NCI-H524 treated with DMSO at 0.1 percent for 48 hours (cell line): Measurements from ENCODE around the gene EP400.

Experiments
- DNase-seq: peaks from one replicate; lab custom pipeline; 2025; lab: John Stamatoyannopoulos, UW

EP400 gene, protein sequence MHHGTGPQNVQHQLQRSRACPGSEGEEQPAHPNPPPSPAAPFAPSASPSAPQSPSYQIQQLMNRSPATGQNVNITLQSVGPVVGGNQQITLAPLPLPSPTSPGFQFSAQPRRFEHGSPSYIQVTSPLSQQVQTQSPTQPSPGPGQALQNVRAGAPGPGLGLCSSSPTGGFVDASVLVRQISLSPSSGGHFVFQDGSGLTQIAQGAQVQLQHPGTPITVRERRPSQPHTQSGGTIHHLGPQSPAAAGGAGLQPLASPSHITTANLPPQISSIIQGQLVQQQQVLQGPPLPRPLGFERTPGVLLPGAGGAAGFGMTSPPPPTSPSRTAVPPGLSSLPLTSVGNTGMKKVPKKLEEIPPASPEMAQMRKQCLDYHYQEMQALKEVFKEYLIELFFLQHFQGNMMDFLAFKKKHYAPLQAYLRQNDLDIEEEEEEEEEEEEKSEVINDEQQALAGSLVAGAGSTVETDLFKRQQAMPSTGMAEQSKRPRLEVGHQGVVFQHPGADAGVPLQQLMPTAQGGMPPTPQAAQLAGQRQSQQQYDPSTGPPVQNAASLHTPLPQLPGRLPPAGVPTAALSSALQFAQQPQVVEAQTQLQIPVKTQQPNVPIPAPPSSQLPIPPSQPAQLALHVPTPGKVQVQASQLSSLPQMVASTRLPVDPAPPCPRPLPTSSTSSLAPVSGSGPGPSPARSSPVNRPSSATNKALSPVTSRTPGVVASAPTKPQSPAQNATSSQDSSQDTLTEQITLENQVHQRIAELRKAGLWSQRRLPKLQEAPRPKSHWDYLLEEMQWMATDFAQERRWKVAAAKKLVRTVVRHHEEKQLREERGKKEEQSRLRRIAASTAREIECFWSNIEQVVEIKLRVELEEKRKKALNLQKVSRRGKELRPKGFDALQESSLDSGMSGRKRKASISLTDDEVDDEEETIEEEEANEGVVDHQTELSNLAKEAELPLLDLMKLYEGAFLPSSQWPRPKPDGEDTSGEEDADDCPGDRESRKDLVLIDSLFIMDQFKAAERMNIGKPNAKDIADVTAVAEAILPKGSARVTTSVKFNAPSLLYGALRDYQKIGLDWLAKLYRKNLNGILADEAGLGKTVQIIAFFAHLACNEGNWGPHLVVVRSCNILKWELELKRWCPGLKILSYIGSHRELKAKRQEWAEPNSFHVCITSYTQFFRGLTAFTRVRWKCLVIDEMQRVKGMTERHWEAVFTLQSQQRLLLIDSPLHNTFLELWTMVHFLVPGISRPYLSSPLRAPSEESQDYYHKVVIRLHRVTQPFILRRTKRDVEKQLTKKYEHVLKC (N-terminal part only)

DNA sequence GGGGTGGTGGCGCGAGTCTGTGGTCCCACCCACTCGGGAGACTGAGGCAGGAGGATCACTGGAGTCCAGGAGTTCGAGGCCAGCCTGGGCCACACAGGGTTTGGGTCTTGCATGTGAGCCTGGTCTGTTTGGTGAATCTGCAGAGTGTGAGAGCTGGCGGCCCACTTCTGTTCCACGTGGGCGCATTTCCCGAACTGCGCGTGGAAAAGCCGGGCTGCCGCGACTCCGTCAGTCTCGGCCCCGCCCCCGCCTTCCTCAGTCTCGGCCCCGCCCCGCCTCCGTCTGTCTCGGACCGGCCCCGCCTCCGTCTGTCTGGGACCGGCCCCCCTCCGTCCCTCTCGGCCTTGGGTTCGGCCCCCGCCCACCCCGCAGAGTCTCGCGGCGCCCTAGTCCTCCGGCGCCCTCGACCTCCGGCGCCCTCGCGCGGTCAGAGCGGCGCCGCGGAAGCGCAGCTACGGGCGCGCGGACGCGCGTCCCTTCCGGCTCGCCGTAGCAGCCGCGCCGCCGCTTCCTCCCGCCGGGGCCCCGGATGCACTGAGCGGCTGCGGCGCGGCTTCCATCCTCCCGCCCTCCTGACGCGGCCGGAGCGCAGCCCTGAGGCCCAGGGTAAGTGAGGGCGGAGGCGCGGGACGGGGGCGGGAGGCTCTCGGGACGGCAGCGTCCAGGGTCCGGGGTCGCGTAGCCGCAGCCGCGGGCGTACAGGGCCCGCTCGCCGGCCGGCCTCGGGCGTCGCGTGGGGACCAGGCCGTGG, at the start of gene EP400:
EP400 (plus strand) TSS at position 512 of the 751 bp plus-strand sequence. CDS start 10,678 bp downstream, outside the sequence.
- DNase-seq: peak; percentile 46

DNA sequence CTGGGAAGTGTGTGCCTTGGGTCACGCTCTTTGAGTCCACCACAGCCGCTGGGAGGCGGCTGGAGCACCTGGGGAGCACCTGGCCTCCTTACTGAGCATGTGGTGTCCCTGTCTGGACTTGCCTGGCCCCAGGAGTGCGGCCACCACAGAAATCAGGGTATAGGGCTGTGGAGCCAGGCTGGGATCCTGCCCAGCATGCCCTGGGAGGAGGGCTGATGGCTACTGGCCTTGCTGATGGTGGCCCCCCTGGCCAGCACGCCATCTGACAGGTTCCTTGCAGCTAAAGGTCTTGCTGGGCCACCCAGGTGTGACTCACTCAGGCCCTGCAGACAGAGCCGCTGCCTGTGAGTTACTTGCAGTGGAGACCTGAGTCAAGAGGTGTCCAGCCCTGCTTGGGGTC, 49.3 kb upstream of the EP400 start:
- DNase-seq: no peak

DNA sequence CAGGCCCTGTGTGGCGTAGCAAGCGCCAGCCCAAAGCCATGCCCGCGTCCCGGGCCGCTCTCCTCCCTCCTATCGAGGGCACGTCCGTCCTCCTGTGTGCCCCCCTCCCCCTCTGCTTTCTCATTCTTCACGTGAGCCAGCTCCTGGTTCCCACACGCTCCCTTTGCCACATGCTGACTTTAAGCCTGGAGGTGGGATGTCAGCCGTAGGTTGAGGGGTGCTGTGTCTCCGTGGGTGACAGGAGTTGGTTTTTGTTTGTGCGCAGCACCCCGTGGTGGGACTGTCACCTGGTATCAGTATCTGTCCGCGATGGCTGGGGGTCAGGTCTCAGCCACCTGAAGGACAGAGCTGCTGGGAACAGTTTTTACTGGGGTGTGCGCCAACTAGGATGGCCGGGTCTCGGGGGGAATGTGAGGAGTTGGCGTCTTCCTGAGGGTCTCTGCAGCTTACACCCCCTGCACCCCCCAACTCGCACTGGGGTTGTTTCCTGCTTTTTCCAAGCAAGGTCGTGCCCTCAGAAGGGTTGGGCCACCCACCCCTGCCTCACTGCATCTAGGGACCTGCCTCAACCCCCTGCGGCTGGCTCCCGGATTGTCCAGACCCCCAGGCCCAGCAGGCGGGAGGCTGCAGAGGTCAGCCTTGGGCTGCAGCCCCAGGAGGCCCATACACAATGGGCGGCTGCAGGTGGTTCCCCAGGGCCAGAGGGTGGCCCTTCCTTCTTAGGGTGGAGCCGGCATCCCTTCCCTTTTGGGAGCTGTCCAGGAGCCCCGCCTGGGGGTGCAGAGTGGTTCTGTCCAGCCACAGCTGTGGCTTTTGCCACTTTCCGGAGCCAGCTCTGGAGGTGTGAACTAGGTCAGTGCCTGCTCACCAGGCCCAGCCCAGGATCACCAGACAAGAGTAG, 48.1 kb upstream of the EP400 start:
- no peak for DNase-seq

DNA sequence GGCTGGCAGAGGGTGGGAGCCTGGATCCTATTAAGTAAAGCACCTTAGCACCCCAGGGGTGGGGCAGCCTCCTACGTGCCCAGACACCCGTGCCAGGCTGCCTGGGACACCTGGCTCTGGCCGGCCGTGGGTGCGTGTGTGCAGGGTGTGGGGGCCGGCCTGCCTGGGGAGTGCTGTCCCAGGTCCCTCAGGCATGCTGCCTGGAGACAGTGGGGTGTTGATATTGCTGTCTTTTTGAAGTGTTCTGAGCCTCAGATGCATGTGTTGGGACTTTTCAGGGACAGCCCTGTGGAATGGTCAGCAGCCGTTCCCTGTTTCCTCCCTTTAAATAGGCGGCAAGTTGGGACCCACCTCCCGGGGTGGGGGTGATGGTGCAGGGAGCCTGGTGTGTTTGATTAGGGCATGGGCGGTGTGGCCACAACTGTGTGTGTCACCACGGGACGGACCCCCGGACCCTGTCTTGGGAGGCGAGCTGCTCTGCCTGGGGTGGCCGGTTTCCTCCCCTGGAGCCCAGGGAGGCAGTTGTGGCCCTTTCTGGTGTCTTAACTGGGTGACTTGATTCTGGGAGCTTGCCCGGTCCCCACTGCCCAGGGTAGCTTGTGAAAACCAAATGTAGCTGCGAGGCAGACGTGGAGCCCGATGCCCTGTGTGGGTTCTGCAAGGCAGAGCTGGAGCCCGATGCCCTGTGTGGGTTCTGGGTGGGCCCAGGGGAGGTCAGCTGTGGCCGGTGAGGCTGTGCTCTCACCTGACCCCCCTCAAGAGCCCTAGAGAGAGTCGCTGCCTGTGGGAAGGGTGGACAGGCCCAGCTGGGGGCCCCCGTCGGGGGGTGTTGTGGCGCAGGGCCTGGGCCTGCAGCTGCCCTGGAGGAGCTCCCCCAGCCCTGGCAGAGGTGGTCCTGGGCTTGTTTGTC, 47.2 kb upstream of the EP400 start:
- DNase-seq: no peak

DNA sequence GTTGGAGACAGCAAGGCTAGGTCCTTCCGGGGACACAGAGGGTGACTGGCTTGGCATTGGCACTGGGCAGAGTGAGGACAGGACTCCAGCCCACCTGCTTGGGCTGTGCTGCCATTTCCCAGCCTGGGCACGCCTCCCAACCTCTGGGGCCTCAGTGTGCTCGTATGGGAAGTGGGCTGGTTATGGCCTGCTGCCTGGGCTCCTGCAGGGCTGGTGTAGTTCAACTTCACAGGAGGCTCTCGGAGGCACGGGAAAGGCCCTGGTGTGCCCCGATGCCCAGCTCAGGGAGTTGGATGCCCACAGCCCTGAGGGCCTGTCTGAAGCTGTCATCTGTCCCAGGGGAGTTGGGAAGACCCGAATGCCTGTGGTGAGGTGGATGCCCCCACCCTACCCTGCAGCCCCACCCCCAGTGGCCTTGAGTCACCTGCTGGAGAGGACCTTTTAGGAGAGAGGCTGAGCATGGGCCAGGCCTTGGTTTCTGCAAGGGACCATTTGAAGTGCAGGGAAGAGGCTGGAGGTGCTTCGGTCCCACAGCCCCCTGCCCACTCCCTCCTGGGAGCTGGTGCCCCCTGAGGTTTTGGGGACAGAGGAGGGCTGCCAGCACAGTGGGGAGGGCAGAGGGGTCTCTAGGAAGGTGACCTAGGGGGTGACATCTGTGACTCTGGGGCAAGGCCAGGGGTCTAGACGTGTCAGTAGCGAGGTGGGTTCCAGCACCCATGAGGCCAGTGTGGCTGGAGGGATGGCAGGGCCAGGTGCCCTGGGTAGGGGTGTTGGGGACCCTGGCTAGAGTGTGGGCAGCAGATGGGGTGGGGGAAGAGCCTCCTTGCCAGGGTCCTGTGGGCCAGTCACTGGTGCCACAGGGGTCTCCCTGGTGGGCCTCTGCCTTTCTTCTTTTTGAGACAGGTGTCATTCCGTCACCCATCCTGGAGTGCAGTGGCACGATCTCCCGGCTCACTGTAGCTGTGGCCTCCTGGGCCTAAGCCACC, 46.2 kb upstream of the EP400 start:
- no peak for DNase-seq

DNA sequence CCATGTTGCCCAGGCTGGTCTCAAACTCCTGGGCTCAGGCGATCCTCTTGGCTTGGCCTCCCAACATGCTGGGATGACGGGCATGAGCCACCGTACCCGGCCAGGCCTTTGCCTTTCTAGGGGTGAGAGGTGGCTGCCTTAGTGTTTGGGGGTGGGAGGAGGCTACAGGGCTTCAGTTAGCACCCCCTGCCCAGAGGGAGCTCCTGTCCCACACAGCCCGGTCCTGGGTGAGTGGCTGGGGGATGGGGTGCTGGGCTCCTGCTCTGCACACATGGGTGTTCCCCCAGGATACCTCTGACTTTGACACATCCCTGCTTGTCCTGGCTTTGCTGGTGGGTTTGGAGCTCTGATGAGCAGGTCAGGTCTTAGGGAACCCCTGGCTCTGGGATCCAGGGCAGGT, 45.4 kb upstream of the EP400 start:
- DNase-seq: no peak

DNA sequence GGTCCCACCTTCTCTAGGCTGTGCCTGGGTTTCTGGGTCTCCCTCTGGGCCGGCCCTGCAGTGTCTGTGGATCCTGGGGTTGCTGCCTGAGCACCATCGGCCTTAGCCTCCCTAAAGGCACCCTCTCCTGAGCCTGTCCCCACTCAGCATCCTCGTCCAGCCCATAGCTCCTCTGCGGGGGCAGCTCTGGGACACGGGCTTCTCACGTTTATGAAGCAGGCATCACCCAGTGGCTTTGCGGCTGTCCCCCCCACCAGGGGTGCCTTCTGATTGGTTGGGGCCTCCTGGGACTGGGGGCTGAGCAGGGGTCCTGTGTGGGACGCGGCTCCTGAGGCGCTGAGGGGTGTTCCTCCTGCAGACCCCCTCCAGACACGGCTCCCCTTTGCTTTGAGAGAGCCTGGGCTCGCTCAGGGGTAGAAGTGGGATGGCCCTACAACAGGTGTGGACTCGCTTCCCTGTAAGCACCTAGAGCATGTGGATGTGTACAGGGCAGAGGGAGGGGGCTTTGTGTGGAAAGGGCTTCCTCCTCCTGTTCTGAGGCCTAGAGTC, 44.6 kb upstream of the EP400 start:
- DNase-seq: no peak

DNA sequence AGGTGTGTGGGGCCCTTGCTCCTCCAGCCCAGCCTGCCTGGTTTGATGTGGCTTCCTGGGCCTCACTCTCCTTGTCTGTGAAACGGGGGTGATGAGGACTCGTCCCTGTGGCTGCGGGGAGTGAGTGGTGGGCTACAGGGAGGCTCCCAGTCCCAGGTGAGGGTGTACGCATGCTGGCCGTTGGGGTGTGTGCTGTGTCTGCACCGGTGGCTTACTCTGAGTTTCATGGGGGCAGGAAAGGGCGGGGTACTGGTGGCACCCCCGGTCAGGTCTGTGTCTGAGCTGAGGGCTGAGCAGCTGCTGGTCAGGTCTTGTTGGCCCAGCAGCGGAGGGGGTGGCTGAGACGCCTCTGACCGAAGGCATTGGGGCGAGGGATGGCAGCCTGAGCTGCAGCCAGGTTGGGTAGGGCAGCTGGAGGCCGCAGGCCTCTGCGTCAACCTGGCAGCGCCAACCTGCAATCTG, 44.1 kb upstream of the EP400 start:
- DNase-seq: no peak

DNA sequence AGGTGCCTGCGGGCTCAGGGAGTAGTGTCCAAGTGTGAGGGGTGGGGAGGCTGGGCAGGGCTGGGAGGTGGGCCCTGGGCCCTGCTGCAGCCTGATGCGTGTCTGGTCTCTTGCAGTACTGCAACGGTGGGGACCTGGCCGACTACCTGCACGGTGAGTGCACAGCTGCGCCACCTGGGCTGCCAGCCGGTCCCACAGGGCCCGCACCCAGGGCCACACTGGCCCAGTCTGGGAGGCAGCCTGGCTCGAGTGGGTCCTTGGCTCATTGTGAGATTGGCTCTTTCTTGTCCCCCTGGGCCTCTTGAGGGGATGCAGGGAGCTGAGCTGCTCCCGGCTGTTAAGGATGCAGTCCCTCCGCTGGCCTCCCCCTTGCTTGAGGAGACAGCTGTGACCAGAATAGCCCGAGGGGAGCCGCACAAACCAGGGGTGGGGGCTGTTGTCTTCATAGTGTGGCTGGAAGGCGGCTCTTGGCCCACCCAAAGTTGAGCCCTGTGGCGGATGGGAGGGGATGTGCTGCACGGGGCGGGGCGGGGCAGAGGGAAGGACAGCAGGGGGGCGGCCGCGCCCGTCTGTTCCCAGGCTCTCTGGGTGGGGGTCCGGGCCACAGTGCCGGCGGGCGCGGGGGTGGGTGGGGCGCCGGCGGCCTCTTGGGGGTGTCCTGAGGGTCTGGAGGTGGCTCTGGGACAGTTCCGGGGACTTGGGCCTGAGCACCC, 42.2 kb upstream of the EP400 start:
- no peak for DNase-seq

DNA sequence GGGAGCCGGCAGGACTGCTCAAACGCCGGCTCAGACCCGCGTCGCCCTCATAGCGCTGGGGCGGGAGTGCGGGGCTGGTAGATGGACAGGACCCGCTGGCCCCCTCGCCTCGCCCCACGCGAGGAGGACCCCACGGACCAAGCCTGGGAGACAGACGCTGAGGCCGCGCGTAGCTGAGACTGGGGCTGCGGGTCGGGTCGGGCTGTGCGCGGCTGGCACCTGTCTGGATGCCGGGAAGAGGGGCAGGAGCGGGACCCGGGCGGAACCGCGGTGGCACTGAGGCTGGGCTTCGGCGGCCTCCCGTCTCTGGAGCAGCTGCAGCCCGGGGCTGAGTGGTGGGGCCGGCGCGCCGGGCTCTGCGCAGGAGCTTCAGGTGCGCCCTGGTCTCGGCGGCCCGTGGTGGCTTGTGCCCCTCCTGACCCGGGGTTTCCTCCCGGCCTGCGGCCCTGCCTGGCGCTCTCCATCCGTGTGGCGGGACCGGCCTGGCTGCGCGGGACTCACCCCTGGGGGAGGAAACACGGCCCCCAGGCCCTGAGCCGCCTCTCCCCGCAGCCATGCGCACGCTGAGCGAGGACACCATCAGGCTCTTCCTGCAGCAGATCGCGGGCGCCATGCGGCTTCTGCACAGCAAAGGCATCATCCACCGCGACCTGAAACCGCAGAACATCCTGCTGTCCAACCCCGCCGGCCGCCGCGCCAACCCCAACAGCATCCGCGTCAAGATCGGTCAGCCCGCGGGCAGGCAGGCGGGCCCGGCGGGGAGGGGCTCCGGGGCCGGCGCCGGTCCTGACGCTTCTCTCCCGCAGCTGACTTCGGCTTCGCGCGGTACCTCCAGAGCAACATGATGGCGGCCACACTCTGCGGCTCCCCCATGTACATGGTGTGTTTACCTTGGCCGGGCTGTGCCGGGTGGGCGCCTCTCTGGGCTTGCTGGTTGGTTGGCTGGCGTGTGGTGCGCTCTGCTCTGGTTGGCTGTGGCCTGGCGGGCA, 41.4 kb upstream of the EP400 start:
- no peak for DNase-seq

DNA sequence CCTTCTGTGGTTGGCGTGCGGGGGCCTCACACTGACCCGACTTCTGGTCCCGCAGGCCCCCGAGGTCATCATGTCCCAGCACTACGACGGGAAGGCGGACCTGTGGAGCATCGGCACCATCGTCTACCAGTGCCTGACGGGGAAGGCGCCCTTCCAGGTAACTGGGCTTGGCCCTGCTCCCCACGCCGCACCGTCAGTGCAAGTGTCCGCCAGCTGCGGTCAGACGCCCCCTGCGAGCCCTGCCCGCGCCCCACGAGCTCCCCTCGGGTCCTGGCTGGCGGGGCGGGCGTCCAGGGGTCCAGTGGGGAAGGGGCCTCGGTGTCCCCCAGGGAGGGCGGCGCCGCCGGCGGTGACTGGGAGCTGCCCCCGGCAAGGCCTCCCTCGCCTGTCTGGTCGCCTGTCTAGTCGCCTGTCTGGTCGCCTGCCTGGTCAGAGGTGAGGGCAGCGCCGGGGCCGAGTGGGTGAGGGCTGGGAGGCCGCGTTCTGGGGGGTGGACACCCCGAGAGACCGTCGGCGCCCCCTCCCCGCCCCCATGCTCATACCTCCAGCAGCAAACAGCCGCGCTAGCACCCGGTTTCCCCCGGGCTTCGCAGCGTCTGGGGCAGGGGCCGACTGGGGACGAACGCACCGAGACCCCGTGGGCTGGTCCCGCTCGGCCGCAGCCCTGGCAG, 40.5 kb upstream of the EP400 start:
- no peak for DNase-seq

DNA sequence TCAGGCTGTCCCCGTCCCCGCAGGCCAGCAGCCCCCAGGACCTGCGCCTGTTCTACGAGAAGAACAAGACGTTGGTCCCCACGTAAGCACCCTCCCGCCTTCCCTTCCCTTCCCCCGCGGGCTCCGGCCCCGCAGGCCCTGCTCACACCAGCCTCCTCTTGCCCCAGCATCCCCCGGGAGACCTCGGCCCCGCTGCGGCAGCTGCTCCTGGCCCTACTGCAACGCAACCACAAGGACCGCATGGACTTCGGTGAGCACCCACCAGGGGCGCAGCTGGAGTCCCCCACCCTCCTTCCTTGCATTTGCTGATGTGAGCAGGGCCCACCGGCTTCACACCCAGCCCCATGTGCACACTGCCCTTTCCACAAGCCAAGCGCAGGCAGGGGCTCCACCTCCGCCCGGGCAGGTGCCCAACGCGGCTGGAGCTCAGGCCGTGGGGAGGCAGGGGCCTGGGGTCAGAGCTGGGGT, 40.0 kb upstream of the EP400 start:
- DNase-seq: no peak

DNA sequence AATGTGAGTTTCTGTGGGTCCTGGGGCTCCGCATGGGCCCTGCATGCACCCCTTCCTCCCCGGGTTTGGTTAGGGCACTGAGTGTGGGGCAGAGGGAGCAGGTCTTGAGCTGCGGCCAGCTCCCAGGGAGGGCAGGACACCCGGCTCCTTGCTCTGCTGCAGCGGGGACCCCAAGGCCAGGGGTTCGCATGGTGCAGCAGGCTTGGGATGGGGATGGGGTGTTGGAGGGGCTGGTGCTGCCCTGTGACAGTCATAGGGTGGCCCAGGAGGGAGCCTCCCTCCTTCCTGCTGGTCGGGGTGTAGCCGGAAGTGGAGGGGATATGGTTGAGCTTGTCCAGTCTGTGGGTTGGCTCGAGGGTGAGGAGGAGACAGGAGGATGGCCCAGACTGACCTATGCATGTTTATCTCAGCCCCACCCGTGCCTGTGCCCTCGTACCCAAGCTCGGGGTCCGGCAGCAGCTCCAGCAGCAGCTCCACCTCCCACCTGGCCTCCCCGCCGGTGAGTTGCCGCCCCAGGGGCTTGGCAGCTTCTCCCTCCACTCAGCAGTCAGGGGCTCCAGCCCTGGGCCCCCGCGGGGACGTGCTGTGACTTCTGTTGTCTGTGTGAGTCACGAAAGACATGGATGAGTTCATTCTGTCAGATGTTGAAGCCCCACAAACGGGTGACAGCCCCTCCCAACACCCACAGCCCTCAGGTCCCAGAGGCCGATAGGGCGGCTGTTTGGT, 39.3 kb upstream of the EP400 start:
- DNase-seq: no peak

DNA sequence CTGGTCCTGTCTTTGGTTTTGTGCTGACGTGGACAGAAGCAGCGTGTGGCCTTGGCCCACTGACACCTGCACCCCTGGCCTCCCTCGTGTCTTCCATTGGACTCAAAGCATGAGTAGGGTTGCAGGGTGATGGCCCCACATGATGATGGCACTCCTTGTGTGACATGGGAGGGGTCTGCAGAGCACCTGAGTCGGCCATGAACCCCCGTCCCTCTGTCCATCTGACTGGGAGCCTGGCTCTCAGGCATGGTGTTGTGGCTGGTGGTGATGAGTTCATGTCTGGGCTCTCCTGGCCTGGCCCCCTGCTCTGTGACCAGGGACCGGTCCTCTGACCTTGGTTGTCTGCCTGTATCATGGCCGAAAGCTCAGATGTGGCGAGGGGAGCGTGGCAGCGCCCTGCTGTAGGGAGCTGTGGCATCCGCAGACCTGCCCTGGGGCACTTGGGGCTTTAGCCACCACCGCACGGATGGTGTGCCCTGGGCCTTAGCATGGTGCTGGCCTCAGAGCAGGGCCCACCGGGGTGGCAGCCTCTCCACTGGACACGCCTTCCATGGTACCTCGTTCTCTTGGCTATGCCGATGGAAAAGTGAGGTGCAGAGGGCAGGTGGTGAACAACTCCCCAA, 38.6 kb upstream of the EP400 start:
- no peak for DNase-seq
